Gastrocnemius medialis (tissue), 4 donors: Measurements from ENCODE around the gene SCNM1. TPM values are rescaled to one million over a fixed set of nuclear protein-coding genes. Genes with fewer than 3 reads are reported as not detected.

ENCODE experiments used
- ATAC-seq, 2 donors: fragments of 150-250 bp; one replicate each; pipeline ENCODE4 v1.9.1; 2016
- DNase-seq, 2 donors: peaks; one replicate each; pipeline ENCODE4 v3.0.0-alpha.2; 2019
- H3K27ac ChIP-seq, 4 donors: fragments of 200-600 bp; sonication (generic); 1 replicate in 1 of 4; 2 replicates in 3 of 4; pipeline ENCODE4 v1.5.1; 2016 to 2018; ENCODE audit warnings: mild to moderate bottlenecking in 2 of 4, moderate library complexity in 1 of 4
- H3K27me3 ChIP-seq, 3 donors: fragments of 200-600 bp; sonication (generic) in 2 of 3; 1 replicate in 1 of 3; 2 replicates in 2 of 3; pipeline versions ENCODE4 v1.5.1 to v1.6.0; 2016 to 2019; ENCODE audit warnings: mild to moderate bottlenecking in 1 of 3, moderate library complexity in 1 of 3
- H3K36me3 ChIP-seq, 2 donors: fragments of 200-600 bp; sonication (generic) in 1 of 2; one replicate each; pipeline ENCODE4 v1.5.1; 2017 to 2018
- H3K4me1 ChIP-seq, 2 donors: fragments of 200-600 bp; sonication (generic) in 1 of 2; one replicate each; pipeline ENCODE4 v1.5.1; 2016 to 2017; ENCODE audit warnings: mild to moderate bottlenecking in 2 of 2
- H3K4me3 ChIP-seq, 4 donors: fragments of 200-600 bp; sonication (generic) in 3 of 4; 1 replicate in 1 of 4; 2 replicates in 3 of 4; pipeline ENCODE4 v1.5.1; 2016 to 2019; ENCODE audit warnings: mild to moderate bottlenecking in 2 of 4
- H3K9me3 ChIP-seq, 3 donors: fragments of 200-600 bp; sonication (generic) in 2 of 3; 1 replicate in 1 of 3; 2 replicates in 2 of 3; pipeline ENCODE4 v1.5.1; 2016 to 2019
- CTCF ChIP-seq, 5 experiments: fragments of 450-650 bp in 3 of 5; fragments of 200-600 bp in 2 of 5; sonication (generic) in 2 of 5; IDR thresholded peaks in 4 of 5; conservative IDR thresholded peaks in 1 of 5; 1 replicate in 4 of 5; 2 replicates in 1 of 5; pipeline ENCODE4 v1.5.1; 2016 to 2019; ENCODE audit warnings: antibody characterized with exemption in 5 of 5, mild to moderate bottlenecking in 3 of 5, moderate library complexity in 3 of 5
- POLR2A ChIP-seq, 2 donors: fragments of 450-650 bp; IDR thresholded peaks; one replicate each; pipeline ENCODE4 v1.6.1; 2017; ENCODE audit warnings: antibody characterized with exemption in 2 of 2, mild to moderate bottlenecking in 2 of 2, moderate library complexity in 2 of 2
- in situ Hi-C, 4 donors: fragments of 200-750 bp; cut with MboI; loops; one replicate each; pipeline versions ENCODE4 v1.15.0 to v1.8.0; 2017; ENCODE audit warnings: low sequenced_read_pairs in 4 of 4
- intact Hi-C: fragments of 100-400 bp; cut with DNase I; formaldehyde crosslinking; loops from one replicate; pipeline ENCODE4 v1.15.1; 2023; ENCODE audit warnings: low total_unique reads
- total RNA-seq, 4 donors: library from RNA; depleted of rRNA; stranded (reverse); fragments of >200 nt; gene quantifications; one replicate each; pipeline versions ENCODE4 v1.1.0 to v1.2.3, GENCODE V29; 2016

Gene SCNM1
- total RNA-seq, 4 donors from 2014 or later, result 17.7 to 56.1 (median 35.6) TPM

GRCh38 chr1:151146072-151146411, 19.9 kb upstream of the SCNM1 start:
- no peak for DNase-seq
- TF ChIP-seq POLR2A (IDR thresholded peaks at IDR 0.05) (no peak), CTCF (IDR thresholded peaks at IDR 0.05 in 4 of 5, conservative IDR thresholded peaks at IDR 0.05 in 1 of 5) (no peak)
- Histone ChIP-seq H3K36me3 (no peaks in the 10 kb centered on the region), H3K9me3 (no peaks in the 10 kb centered on the region), H3K4me1 (peaks cover 45 to 53% of the 10 kb centered on the region in 2 donors), H3K27me3 (no peaks in the 10 kb centered on the region), H3K4me3 (peak overlapping the region; percentile 89 to 97 (median 92)), H3K27ac (peak overlapping the region; percentile 95 to 99 (median 98))
- in situ Hi-C loops, result no loop called here
- ATAC-seq, result peak; percentile 0 to 11
- intact Hi-C loops, result loop anchor here (1.0 to 5.0 kb wide), 5 partner anchors 19 to 584 kb away; partner anchors contain the start of genes GABPB2 and LYSMD1

GRCh38 chr1:151146412-151147131, 19.4 kb upstream of the SCNM1 start, which contains the start of gene SEMA6C:
Gene SEMA6C, minus strand, starts transcription at chr1:151146631. Its CDS starts 4,010 bp downstream, at chr1:151142621.
- no peaks in the 10 kb centered on the region for H3K9me3 ChIP-seq
- H3K4me3 ChIP-seq, result peak within 1 kb of the TSS; percentile 89 to 97 (median 92)
- DNase-seq, result peak; percentile 97 to 98
- peak; percentile 52 to 66 for ATAC-seq
- intact Hi-C loops (loop anchor here (1.0 to 5.0 kb wide), 5 partner anchors 19 to 584 kb away; partner anchors contain the start of genes GABPB2 and LYSMD1), in situ Hi-C loops (no loop called here)
- no peaks in the 10 kb centered on the region for H3K36me3 ChIP-seq
- H3K27ac ChIP-seq, result peak within 1 kb of the TSS; percentile 95 to 99 (median 98)
- TF ChIP-seq POLR2A (IDR thresholded peaks at IDR 0.05) (peak; percentile 97 to 98), CTCF (IDR thresholded peaks at IDR 0.05 in 4 of 5, conservative IDR thresholded peaks at IDR 0.05 in 1 of 5) (peak in 1 of 5 experiments; percentile 8)
- peaks cover 40 to 48% of the 10 kb centered on the region in 2 donors for H3K4me1 ChIP-seq
- no peaks in the 10 kb centered on the region for H3K27me3 ChIP-seq

GRCh38 chr1:151147132-151147503, 18.8 kb upstream of the SCNM1 start:
- Histone ChIP-seq H3K27ac (peak overlapping the region; percentile 95 to 99 (median 98)), H3K9me3 (no peaks in the 10 kb centered on the region), H3K36me3 (no peaks in the 10 kb centered on the region), H3K27me3 (no peaks in the 10 kb centered on the region), H3K4me3 (peak overlapping the region; percentile 89 to 97 (median 92)), H3K4me1 (peaks cover 35 to 43% of the 10 kb centered on the region in 2 donors)
- TF ChIP-seq POLR2A (IDR thresholded peaks at IDR 0.05) (no peak), CTCF (IDR thresholded peaks at IDR 0.05 in 4 of 5, conservative IDR thresholded peaks at IDR 0.05 in 1 of 5) (no peak)
- ATAC-seq (peak; percentile 44 to 53), DNase-seq (peak; percentile 43 to 75)
- in situ Hi-C loops, result no loop called here
- intact Hi-C loops, result loop anchor here (2.0 to 5.0 kb wide), 4 partner anchors 35 to 585 kb away; partner anchors contain the start of gene GABPB2

GRCh38 chr1:151147665-151148064, 18.3 kb upstream of the SCNM1 start:
- TF ChIP-seq POLR2A (IDR thresholded peaks at IDR 0.05) (no peak), CTCF (IDR thresholded peaks at IDR 0.05 in 4 of 5, conservative IDR thresholded peaks at IDR 0.05 in 1 of 5) (no peak)
- Histone ChIP-seq H3K9me3 (no peaks in the 10 kb centered on the region), H3K4me1 (peaks cover 29 to 37% of the 10 kb centered on the region in 2 donors), H3K36me3 (no peaks in the 10 kb centered on the region), H3K27me3 (no peaks in the 10 kb centered on the region), H3K27ac (peak overlapping the region; percentile 95 to 99 (median 98)), H3K4me3 (peak overlapping the region in 3 of 4 donors; percentile 89 to 97 (median 90))
- DNase-seq, result peak in 1 of 2 donors; percentile 12
- ATAC-seq, result no peak
- intact Hi-C loops, result loop anchor here (2.0 to 5.0 kb wide), 4 partner anchors 35 to 585 kb away; partner anchors contain the start of gene GABPB2
- in situ Hi-C loops, result no loop called here
